Measurements from ENCODE around the gene PLCH1.

The PLCH1 gene

GRCh38 chr3:155663467-155664212 lies 81.2 kb downstream of the PLCH1 start:
- Mint-ChIP-seq H3K9me3 (no peaks in the 10 kb centered on the region), H3K4me3 (no peak overlapping the region), H3K27ac (ENCODE audit: low read depth) (no peak overlapping the region), H3K36me3 (ENCODE audit: insufficient read depth) (no peaks in the 10 kb centered on the region), H3K4me1 (no peaks in the 10 kb centered on the region), H3K27me3 (peaks cover 24% of the 10 kb centered on the region)
- ATAC-seq (replicated peaks; ENCODE audit: extremely low read depth, poor library complexity, severe bottlenecking) = no peak
- no peak for DNase-seq (ENCODE audit: low spot score in 2 of 2)

- H3K9me3 Mint-ChIP-seq = no peaks in the 10 kb centered on the region
- peaks cover 15% of the 10 kb centered on the region for H3K27me3 Mint-ChIP-seq
- DNase-seq (ENCODE audit: low spot score in 2 of 2) (no peak), ATAC-seq (replicated peaks; ENCODE audit: extremely low read depth, poor library complexity, severe bottlenecking) (no peak)
- H3K27ac Mint-ChIP-seq (ENCODE audit: low read depth) = no peak overlapping the region
- H3K36me3 Mint-ChIP-seq (ENCODE audit: insufficient read depth) = no peaks in the 10 kb centered on the region
- H3K4me1 Mint-ChIP-seq = no peaks in the 10 kb centered on the region
- H3K4me3 Mint-ChIP-seq = no peak overlapping the region
These were observed 83.1 kb downstream of the PLCH1 start for GRCh38 chr3:155661760-155662159.

- H3K9me3 Mint-ChIP-seq = no peaks in the 10 kb centered on the region
These were observed 83.8 kb downstream of the PLCH1 start for GRCh38 chr3:155661042-155661441.

GRCh38 chr3:155658671-155659261 lies 86.1 kb downstream of the PLCH1 start:
- no peak for DNase-seq (ENCODE audit: low spot score in 2 of 2)
- no peak for ATAC-seq (replicated peaks; ENCODE audit: extremely low read depth, poor library complexity, severe bottlenecking)
- Mint-ChIP-seq H3K27me3 (no peaks in the 10 kb centered on the region), H3K27ac (ENCODE audit: low read depth) (no peak overlapping the region), H3K9me3 (no peaks in the 10 kb centered on the region), H3K36me3 (ENCODE audit: insufficient read depth) (no peaks in the 10 kb centered on the region), H3K4me1 (no peaks in the 10 kb centered on the region), H3K4me3 (no peak overlapping the region)

More at GRCh38 chr3:155661042-155661441, 83.8 kb downstream of the PLCH1 start:
- no peak overlapping the region for H3K27ac Mint-ChIP-seq (ENCODE audit: low read depth)
- H3K4me1 Mint-ChIP-seq = no peaks in the 10 kb centered on the region
- no peak overlapping the region for H3K4me3 Mint-ChIP-seq
- H3K27me3 Mint-ChIP-seq = peaks cover 8% of the 10 kb centered on the region
- ATAC-seq (replicated peaks; ENCODE audit: extremely low read depth, poor library complexity, severe bottlenecking) (no peak), DNase-seq (ENCODE audit: low spot score in 2 of 2) (no peak)
- H3K36me3 Mint-ChIP-seq (ENCODE audit: insufficient read depth) = no peaks in the 10 kb centered on the region

GRCh38 chr3:155658006-155658405 lies 86.9 kb downstream of the PLCH1 start:
- ATAC-seq (replicated peaks; ENCODE audit: extremely low read depth, poor library complexity, severe bottlenecking) (no peak), DNase-seq (ENCODE audit: low spot score in 2 of 2) (no peak)
- Mint-ChIP-seq H3K9me3 (no peaks in the 10 kb centered on the region), H3K27ac (ENCODE audit: low read depth) (no peak overlapping the region), H3K4me3 (no peak overlapping the region), H3K27me3 (no peaks in the 10 kb centered on the region), H3K36me3 (ENCODE audit: insufficient read depth) (no peaks in the 10 kb centered on the region), H3K4me1 (no peaks in the 10 kb centered on the region)

- ATAC-seq (replicated peaks; ENCODE audit: extremely low read depth, poor library complexity, severe bottlenecking) = no peak
- Mint-ChIP-seq H3K27me3 (no peaks in the 10 kb centered on the region), H3K4me1 (no peaks in the 10 kb centered on the region), H3K27ac (ENCODE audit: low read depth) (no peak overlapping the region), H3K36me3 (ENCODE audit: insufficient read depth) (no peaks in the 10 kb centered on the region), H3K9me3 (no peaks in the 10 kb centered on the region), H3K4me3 (no peak overlapping the region)
- no peak for DNase-seq (ENCODE audit: low spot score in 2 of 2)
These were observed 87.7 kb downstream of the PLCH1 start for GRCh38 chr3:155657161-155657560.

GRCh38 chr3:155656466-155656865 lies 88.4 kb downstream of the PLCH1 start:
- H3K27ac Mint-ChIP-seq (ENCODE audit: low read depth) = no peak overlapping the region
- H3K4me1 Mint-ChIP-seq = no peaks in the 10 kb centered on the region
- no peak for ATAC-seq (replicated peaks; ENCODE audit: extremely low read depth, poor library complexity, severe bottlenecking)
- no peaks in the 10 kb centered on the region for H3K27me3 Mint-ChIP-seq
- H3K36me3 Mint-ChIP-seq (ENCODE audit: insufficient read depth) = no peaks in the 10 kb centered on the region
- no peaks in the 10 kb centered on the region for H3K9me3 Mint-ChIP-seq
- H3K4me3 Mint-ChIP-seq = no peak overlapping the region
- DNase-seq (ENCODE audit: low spot score in 2 of 2) = no peak

- H3K36me3 Mint-ChIP-seq (ENCODE audit: insufficient read depth) = no peaks in the 10 kb centered on the region
- no peaks in the 10 kb centered on the region for H3K9me3 Mint-ChIP-seq
- no peaks in the 10 kb centered on the region for H3K4me1 Mint-ChIP-seq
- DNase-seq (ENCODE audit: low spot score in 2 of 2) (no peak), ATAC-seq (replicated peaks; ENCODE audit: extremely low read depth, poor library complexity, severe bottlenecking) (no peak)
- no peak overlapping the region for H3K4me3 Mint-ChIP-seq
- no peaks in the 10 kb centered on the region for H3K27me3 Mint-ChIP-seq
- H3K27ac Mint-ChIP-seq (ENCODE audit: low read depth) = no peak overlapping the region
These were observed 93.2 kb downstream of the PLCH1 start for GRCh38 chr3:155651489-155652218.

- Mint-ChIP-seq H3K36me3 (ENCODE audit: insufficient read depth) (no peaks in the 10 kb centered on the region), H3K27ac (ENCODE audit: low read depth) (no peak overlapping the region), H3K4me3 (no peak overlapping the region), H3K4me1 (no peaks in the 10 kb centered on the region), H3K9me3 (no peaks in the 10 kb centered on the region), H3K27me3 (no peaks in the 10 kb centered on the region)
- no peak for DNase-seq (ENCODE audit: low spot score in 2 of 2)
- ATAC-seq (replicated peaks; ENCODE audit: extremely low read depth, poor library complexity, severe bottlenecking) = no peak
These were observed 96.8 kb downstream of the PLCH1 start for GRCh38 chr3:155648013-155648591.

- ATAC-seq (replicated peaks; ENCODE audit: extremely low read depth, poor library complexity, severe bottlenecking) (no peak), DNase-seq (ENCODE audit: low spot score in 2 of 2) (no peak)
- Mint-ChIP-seq H3K4me1 (no peaks in the 10 kb centered on the region), H3K9me3 (no peaks in the 10 kb centered on the region), H3K4me3 (no peak overlapping the region), H3K27ac (ENCODE audit: low read depth) (no peak overlapping the region), H3K27me3 (no peaks in the 10 kb centered on the region), H3K36me3 (ENCODE audit: insufficient read depth) (no peaks in the 10 kb centered on the region)
These were observed 97.7 kb downstream of the PLCH1 start for GRCh38 chr3:155647206-155647605.

- no peaks in the 10 kb centered on the region for H3K4me1 Mint-ChIP-seq
- no peak overlapping the region for H3K4me3 Mint-ChIP-seq
- H3K36me3 Mint-ChIP-seq (ENCODE audit: insufficient read depth) = no peaks in the 10 kb centered on the region
- ATAC-seq (replicated peaks; ENCODE audit: extremely low read depth, poor library complexity, severe bottlenecking) (no peak), DNase-seq (ENCODE audit: low spot score in 2 of 2) (no peak)
- H3K27ac Mint-ChIP-seq (ENCODE audit: low read depth) = no peak overlapping the region
- no peaks in the 10 kb centered on the region for H3K27me3 Mint-ChIP-seq
- H3K9me3 Mint-ChIP-seq = no peaks in the 10 kb centered on the region
These were observed 98.2 kb downstream of the PLCH1 start for GRCh38 chr3:155646669-155647068.

GRCh38 chr3:155646128-155646527 lies 98.7 kb downstream of the PLCH1 start:
- Mint-ChIP-seq H3K27ac (ENCODE audit: low read depth) (no peak overlapping the region), H3K4me1 (no peaks in the 10 kb centered on the region), H3K36me3 (ENCODE audit: insufficient read depth) (no peaks in the 10 kb centered on the region), H3K4me3 (no peak overlapping the region), H3K27me3 (no peaks in the 10 kb centered on the region), H3K9me3 (no peaks in the 10 kb centered on the region)
- DNase-seq (ENCODE audit: low spot score in 2 of 2) (no peak), ATAC-seq (replicated peaks; ENCODE audit: extremely low read depth, poor library complexity, severe bottlenecking) (no peak)
